Caco-2 (cell line): ENCODE data around the gene TCF20. TPM values are rescaled to one million over a fixed set of nuclear protein-coding genes. Genes with fewer than 3 reads are reported as not detected.

ENCODE experiments used
- BruUV-seq: library from RNA; stranded (reverse); fragments of 400-500 nt; replicated peaks from 2 replicates; lab custom pipeline; 2021; lab: Mats Ljungman, UMichigan
- CTCF ChIA-PET: fragments of 300-600 bp; sonication (Branson Sonifier 250); formaldehyde crosslinking; loops from one replicate; lab custom pipeline; 2022; ENCODE audit warnings: antibody characterized with exemption; lab: Charles Lee
- POLR2A ChIA-PET: fragments of 300-600 bp; sonication (Branson Sonifier 250); formaldehyde crosslinking; loops from one replicate; lab custom pipeline; 2022; ENCODE audit warnings: antibody characterized with exemption; lab: Charles Lee
- DNase-seq, 2 experiments: peaks; one replicate each; pipeline versions ENCODE4 v3.0.0 to v3.0.0-alpha.2; 2020 to 2022
- H3K27me3 ChIP-seq: replicated peaks from 2 replicates; pipeline ENCODE4 v1.6.0; 2011; ENCODE audit warnings: low read length; ENCODE audit not compliant: control insufficient read depth, insufficient read depth
- H3K36me3 ChIP-seq: 2 replicates; pipeline ENCODE4 v1.5.1; 2011; ENCODE audit warnings: low read length; ENCODE audit not compliant: control insufficient read depth, insufficient read depth
- H3K4me1 ChIP-seq: fragments of 250-450 bp; sonication (Bioruptor Pico); 2 replicates; pipeline ENCODE4 v1.5.1; 2020; ENCODE audit warnings: mild to moderate bottlenecking
- H3K4me3 ChIP-seq: 2 replicates; pipeline ENCODE4 v1.5.1; 2011; ENCODE audit warnings: low read depth, mild to moderate bottlenecking, control low read depth, low read length
- H3K9me3 ChIP-seq: fragments of 250-450 bp; sonication (Bioruptor Pico); 2 replicates; pipeline ENCODE4 v1.5.1; 2020; ENCODE audit warnings: mild to moderate bottlenecking, moderate library complexity
- H3K27ac Mint-ChIP-seq: one replicate; pipeline ENCODE4 v1.8.0; 2022; ENCODE audit warnings: mixed read lengths; ENCODE audit not compliant: unreplicated experiment
- H3K27me3 Mint-ChIP-seq: one replicate; pipeline ENCODE4 v1.8.0; 2022; ENCODE audit warnings: mixed read lengths; ENCODE audit not compliant: insufficient read depth, unreplicated experiment
- H3K36me3 Mint-ChIP-seq: one replicate; pipeline ENCODE4 v1.8.0; 2022; ENCODE audit warnings: mild to moderate bottlenecking, mixed read lengths; ENCODE audit not compliant: insufficient read depth, unreplicated experiment
- H3K4me1 Mint-ChIP-seq: one replicate; pipeline ENCODE4 v1.8.0; 2022; ENCODE audit warnings: low read depth, mixed read lengths; ENCODE audit not compliant: unreplicated experiment
- H3K4me3 Mint-ChIP-seq: one replicate; pipeline ENCODE4 v1.8.0; 2022; ENCODE audit warnings: mild to moderate bottlenecking, moderate library complexity, mixed read lengths; ENCODE audit not compliant: unreplicated experiment
- H3K9me3 Mint-ChIP-seq: one replicate; pipeline ENCODE4 v1.8.0; 2022; ENCODE audit warnings: mixed read lengths; ENCODE audit not compliant: unreplicated experiment
- CTCF ChIP-seq, 2 experiments: fragments of 200-600 bp in 1 of 2; IDR thresholded peaks; 1 replicate in 1 of 2; 2 replicates in 1 of 2; pipeline versions ENCODE4 v1.5.1 to v1.8.0; 2011 to 2022; ENCODE audit warnings: antibody characterized with exemption in 1 of 2, control low read depth in 1 of 2, inconsistent platforms in 1 of 2, low read depth in 1 of 2, low read length in 1 of 2, mild to moderate bottlenecking in 1 of 2, moderate library complexity in 1 of 2; ENCODE audit not compliant: insufficient read depth in 1 of 2, severe bottlenecking in 1 of 2, unreplicated experiment in 1 of 2
- intact Hi-C: fragments of 100-400 bp; cut with micrococcal nuclease; formaldehyde crosslinking; loops from one replicate; pipeline ENCODE4 v1.10.0; 2022; ENCODE audit not compliant: unreplicated experiment
- total RNA-seq: library from RNA; stranded (reverse); gene quantifications from 2 replicates; pipeline ENCODE4 v1.2.3, GENCODE V29; 2022

TCF20 gene
- total RNA-seq, 1 experiment from 2014 or later = 82.7 TPM

DNA sequence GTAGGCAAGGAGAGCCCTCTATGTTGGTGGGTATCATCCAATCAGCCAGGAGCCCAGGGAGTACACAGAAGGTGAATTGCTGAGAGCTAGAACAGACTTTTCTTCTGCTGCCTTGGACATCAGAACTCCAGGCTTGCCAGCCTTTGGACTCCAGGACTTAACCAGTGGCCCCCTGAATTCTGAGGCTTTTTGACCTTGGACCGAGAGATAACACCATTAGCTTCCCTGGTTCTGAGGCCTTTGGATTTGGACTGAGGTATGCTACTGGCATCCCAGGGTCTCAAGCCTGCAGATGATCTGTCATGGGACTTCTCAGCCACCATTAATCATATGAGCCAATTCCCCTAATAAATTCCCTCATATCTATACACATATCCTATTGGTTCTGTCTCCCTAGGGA is 21.5 kb downstream of the TCF20 start:
- no peak for DNase-seq
- no peaks in the 10 kb centered on the region; the same call in 1 of the 2 replicates for H3K36me3 ChIP-seq

DNA sequence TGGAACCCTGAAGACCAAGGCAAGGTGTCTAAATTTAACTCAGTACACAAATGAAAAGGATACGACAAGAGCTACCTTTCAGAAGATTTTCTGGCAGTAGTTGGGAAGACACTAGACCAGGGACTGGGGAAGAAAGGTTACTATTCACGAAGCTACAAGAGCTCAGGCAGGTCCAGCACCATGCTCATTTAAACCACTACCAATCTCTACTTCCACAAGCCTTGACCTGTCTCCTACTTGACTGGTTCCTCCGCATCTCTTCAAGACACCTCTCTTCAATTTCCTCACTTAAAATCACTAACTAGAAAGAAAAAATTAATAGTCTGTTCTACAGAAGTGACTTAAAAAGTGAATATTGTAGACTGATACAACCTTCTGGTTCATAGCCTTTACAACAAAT is 22.9 kb downstream of the TCF20 start:
- no peak for TF ChIP-seq CTCF (IDR thresholded peaks at IDR 0.05; ENCODE audit: insufficient read depth in 1 of 2, low read depth in 1 of 2, low read length in 1 of 2, severe bottlenecking in 1 of 2, unreplicated experiment in 1 of 2)
- H3K9me3 ChIP-seq = no peaks in the 10 kb centered on the region
- Mint-ChIP-seq H3K4me3 (no peak overlapping the region), H3K36me3 (peaks cover 37% of the 10 kb centered on the region), H3K27me3 (no peaks in the 10 kb centered on the region), H3K9me3 (no peaks in the 10 kb centered on the region), H3K27ac (no peak overlapping the region), H3K4me1 (peaks cover 6% of the 10 kb centered on the region)
- no peaks in the 10 kb centered on the region for H3K36me3 ChIP-seq
- no peak overlapping the region for H3K4me3 ChIP-seq
- ChIA-PET CTCF (no interaction called here), POLR2A (no interaction called here)
- no TSS peak for BruUV-seq
- no peak for DNase-seq
- intact Hi-C loops = no loop called here
- no peaks in the 10 kb centered on the region for H3K4me1 ChIP-seq
- no peaks in the 10 kb centered on the region for H3K27me3 ChIP-seq

More for the DNA sequence above, 21.5 kb downstream of the TCF20 start:
- TF ChIP-seq CTCF (IDR thresholded peaks at IDR 0.05; ENCODE audit: insufficient read depth in 1 of 2, low read depth in 1 of 2, low read length in 1 of 2, severe bottlenecking in 1 of 2, unreplicated experiment in 1 of 2) = no peak
- Mint-ChIP-seq H3K36me3 (peaks cover 32% of the 10 kb centered on the region), H3K4me1 (peaks cover 6% of the 10 kb centered on the region), H3K27ac (no peak overlapping the region), H3K9me3 (no peaks in the 10 kb centered on the region), H3K27me3 (no peaks in the 10 kb centered on the region), H3K4me3 (no peak overlapping the region)
- no TSS peak for BruUV-seq
- no peaks in the 10 kb centered on the region for H3K9me3 ChIP-seq
- H3K4me3 ChIP-seq = no peak overlapping the region
- intact Hi-C loops = no loop called here
- POLR2A ChIA-PET = no interaction called here
- CTCF ChIA-PET = no interaction called here
- H3K27me3 ChIP-seq = no peaks in the 10 kb centered on the region
- no peaks in the 10 kb centered on the region for H3K4me1 ChIP-seq

DNA sequence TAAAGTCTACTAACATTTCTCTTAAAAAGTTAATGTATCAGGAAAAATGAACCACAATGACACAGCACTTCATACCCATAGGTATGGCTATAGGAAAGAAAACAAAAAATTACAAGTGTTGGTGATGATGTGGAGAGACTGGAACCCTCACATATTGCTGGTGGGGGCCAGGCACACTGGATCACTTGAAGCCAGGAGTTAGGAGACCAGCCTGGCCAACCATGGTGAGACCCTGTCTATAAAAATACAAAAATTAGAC is 26.7 kb downstream of the TCF20 start:
- DNase-seq = no peak
- ChIA-PET CTCF (no interaction called here), POLR2A (no interaction called here)
- Mint-ChIP-seq H3K27ac (no peak overlapping the region), H3K36me3 (peaks cover 33% of the 10 kb centered on the region), H3K4me3 (no peak overlapping the region), H3K27me3 (no peaks in the 10 kb centered on the region), H3K9me3 (no peaks in the 10 kb centered on the region), H3K4me1 (no peaks in the 10 kb centered on the region)
- H3K9me3 ChIP-seq = no peaks in the 10 kb centered on the region
- no peaks in the 10 kb centered on the region for H3K36me3 ChIP-seq
- no TSS peak for BruUV-seq
- H3K27me3 ChIP-seq = no peaks in the 10 kb centered on the region
- intact Hi-C loops = no loop called here
- H3K4me3 ChIP-seq = no peak overlapping the region
- no peaks in the 10 kb centered on the region for H3K4me1 ChIP-seq
- no peak for TF ChIP-seq CTCF (IDR thresholded peaks at IDR 0.05; ENCODE audit: insufficient read depth in 1 of 2, low read depth in 1 of 2, low read length in 1 of 2, severe bottlenecking in 1 of 2, unreplicated experiment in 1 of 2)
